Liver (tissue), 9 donors: ENCODE results near the gene RAP1GAP2. TPM values are rescaled to one million over a fixed set of nuclear protein-coding genes. Genes with fewer than 3 reads are reported as not detected.

Experiments used
- DNase-seq: peaks from one replicate; pipeline ENCODE4 v3.0.0-alpha.2; 2017; ENCODE audit warnings: low spot score
- H3K27ac ChIP-seq, 2 donors: one replicate each; pipeline ENCODE4 v1.7.0; 2013; ENCODE audit warnings: inconsistent platforms in 2 of 2, low read length in 2 of 2, control low read depth in 1 of 2, low read depth in 1 of 2, mild to moderate bottlenecking in 1 of 2
- H3K27me3 ChIP-seq, 4 donors: one replicate each; pipeline versions ENCODE4 v1.6.1 to v1.7.0; 2013; ENCODE audit warnings: low read length in 3 of 4, inconsistent platforms in 1 of 4, mild to moderate bottlenecking in 1 of 4, moderate library complexity in 1 of 4; ENCODE audit not compliant: control insufficient read depth in 4 of 4, insufficient read depth in 4 of 4
- H3K36me3 ChIP-seq, 4 donors: one replicate each; pipeline versions ENCODE4 v1.6.1 to v1.7.0; 2013; ENCODE audit warnings: low read length in 3 of 4, mild to moderate bottlenecking in 3 of 4, low read depth in 1 of 4, moderate library complexity in 1 of 4; ENCODE audit not compliant: control insufficient read depth in 4 of 4, insufficient read depth in 3 of 4
- H3K4me1 ChIP-seq, 4 donors: one replicate each; pipeline versions ENCODE4 v1.6.1 to v1.7.0; 2013; ENCODE audit warnings: low read length in 3 of 4, mild to moderate bottlenecking in 3 of 4, moderate library complexity in 1 of 4; ENCODE audit not compliant: control insufficient read depth in 4 of 4, insufficient read depth in 4 of 4
- H3K4me3 ChIP-seq, 3 donors: one replicate each; pipeline versions ENCODE4 v1.6.1 to v1.7.0; 2013; ENCODE audit warnings: low read length in 3 of 3, control low read depth in 1 of 3, low read depth in 1 of 3, mild to moderate bottlenecking in 1 of 3
- H3K9ac ChIP-seq, 2 donors: one replicate each; pipeline ENCODE4 v1.7.0; 2013; ENCODE audit warnings: low read length in 2 of 2, mild to moderate bottlenecking in 2 of 2, moderate library complexity in 2 of 2, control low read depth in 1 of 2, low read depth in 1 of 2
- H3K9me3 ChIP-seq, 4 donors: one replicate each; pipeline versions ENCODE4 v1.6.1 to v1.7.0; 2013; ENCODE audit warnings: low read length in 3 of 4; ENCODE audit not compliant: control insufficient read depth in 4 of 4
- EGR1 ChIP-seq, 2 donors: IDR thresholded peaks; 2 replicates each; pipeline ENCODE4 v1.6.1; 2016 to 2018; ENCODE audit warnings: antibody characterized with exemption in 2 of 2, low read depth in 2 of 2
- FOXA1 ChIP-seq: IDR thresholded peaks from 2 replicates; pipeline ENCODE4 v1.6.1; 2016; ENCODE audit warnings: antibody characterized with exemption
- FOXA2 ChIP-seq: IDR thresholded peaks from 2 replicates; pipeline ENCODE4 v1.6.1; 2016; ENCODE audit warnings: antibody characterized with exemption
- GABPA ChIP-seq, 2 donors: IDR thresholded peaks in 1 of 2; conservative IDR thresholded peaks in 1 of 2; 2 replicates each; pipeline ENCODE4 v1.6.1; 2016; ENCODE audit warnings: antibody characterized with exemption in 2 of 2, mild to moderate bottlenecking in 1 of 2, moderate library complexity in 1 of 2
- HNF4A ChIP-seq, 2 donors: conservative IDR thresholded peaks; 2 replicates each; pipeline ENCODE4 v1.6.1; 2016; ENCODE audit warnings: antibody characterized with exemption in 2 of 2, mild to moderate bottlenecking in 2 of 2
- HNF4G ChIP-seq: IDR thresholded peaks from 2 replicates; pipeline ENCODE4 v1.6.1; 2016; ENCODE audit warnings: antibody characterized with exemption
- RAD21 ChIP-seq, 2 donors: IDR thresholded peaks; 2 replicates each; pipeline ENCODE4 v1.6.1; 2016; ENCODE audit warnings: antibody characterized with exemption in 2 of 2, mild to moderate bottlenecking in 2 of 2
- RXRA ChIP-seq, 2 donors: IDR thresholded peaks; 2 replicates each; pipeline ENCODE4 v1.6.1; 2017 to 2018; ENCODE audit warnings: antibody characterized with exemption in 2 of 2, mild to moderate bottlenecking in 1 of 2
- SP1 ChIP-seq: IDR thresholded peaks from 2 replicates; pipeline ENCODE4 v1.6.1; 2018; ENCODE audit warnings: antibody characterized with exemption, mild to moderate bottlenecking
- TAF1 ChIP-seq: conservative IDR thresholded peaks from 2 replicates; pipeline ENCODE4 v1.6.1; 2016; ENCODE audit warnings: antibody characterized with exemption, mild to moderate bottlenecking
- YY1 ChIP-seq: IDR thresholded peaks from 2 replicates; pipeline ENCODE4 v1.6.1; 2016; ENCODE audit warnings: antibody characterized with exemption, mild to moderate bottlenecking
- WGBS: extraction: QIAGEN DNeasy Blood & Tissue Kit; methylation state at CpG from one replicate; pipeline ENCODE4 v1.1.7; 2013; 5-methylcytosine and 5-hydroxymethylcytosine counted together
- polyA plus RNA-seq, 2 donors: library from polyadenylated mRNA; stranded (reverse) in 1 of 2; unstranded in 1 of 2; fragments of 200-250 nt in 1 of 2; fragments of >200 nt in 1 of 2; fragmentation: Nextera tagmentation in 1 of 2; extraction: Ambion mirVana in 1 of 2; gene quantifications; one replicate each; pipeline versions ENCODE4 v1.2.1 to v1.2.3, GENCODE V29; 2013 to 2015
- total RNA-seq, 2 donors: library from RNA; depleted of rRNA; stranded (reverse); fragments of >200 nt; gene quantifications; one replicate each; pipeline ENCODE4 v1.2.3, GENCODE V29; 2014
- TF ChIP-seq, protein P1 (sequence below): IDR thresholded peaks from 2 replicates; pipeline ENCODE4 v1.6.1; 2016; ENCODE audit warnings: antibody characterized with exemption, mild to moderate bottlenecking
- TF ChIP-seq, protein P2 (sequence below): IDR thresholded peaks from 2 replicates; pipeline ENCODE4 v1.6.1; 2016; ENCODE audit warnings: antibody characterized with exemption
- donor health status: healthy.
- donor health status: healthy.
- donor health status: healthy.
- donor health status: healthy.
- donor health status: healthy.

Gene RAP1GAP2
- total and polyA plus RNA-seq, 4 donors: 0.56 to 1.7 (median 1.1) TPM

DNA sequence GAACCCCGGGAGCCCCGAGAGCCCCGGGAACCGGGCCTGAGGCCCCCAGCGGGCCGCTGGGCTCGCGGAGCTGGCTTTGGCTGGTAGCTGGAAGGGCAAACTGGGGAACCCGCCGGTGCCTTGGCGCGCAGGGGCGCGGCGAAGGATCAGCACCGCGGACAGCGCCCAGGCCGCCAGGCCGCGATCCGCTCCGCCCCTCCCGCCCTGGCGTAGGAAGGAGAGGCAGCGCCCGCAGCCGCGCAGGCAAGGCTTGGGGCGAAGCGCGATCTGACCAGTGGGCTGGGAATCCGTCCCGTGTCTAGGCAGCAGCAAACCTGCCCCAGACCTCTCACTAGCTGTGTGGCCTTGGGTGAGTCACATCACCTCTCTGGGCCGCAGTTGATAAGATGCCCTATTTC lies 46.5 kb upstream of the RAP1GAP2 start:
- TF ChIP-seq, protein P1, sequence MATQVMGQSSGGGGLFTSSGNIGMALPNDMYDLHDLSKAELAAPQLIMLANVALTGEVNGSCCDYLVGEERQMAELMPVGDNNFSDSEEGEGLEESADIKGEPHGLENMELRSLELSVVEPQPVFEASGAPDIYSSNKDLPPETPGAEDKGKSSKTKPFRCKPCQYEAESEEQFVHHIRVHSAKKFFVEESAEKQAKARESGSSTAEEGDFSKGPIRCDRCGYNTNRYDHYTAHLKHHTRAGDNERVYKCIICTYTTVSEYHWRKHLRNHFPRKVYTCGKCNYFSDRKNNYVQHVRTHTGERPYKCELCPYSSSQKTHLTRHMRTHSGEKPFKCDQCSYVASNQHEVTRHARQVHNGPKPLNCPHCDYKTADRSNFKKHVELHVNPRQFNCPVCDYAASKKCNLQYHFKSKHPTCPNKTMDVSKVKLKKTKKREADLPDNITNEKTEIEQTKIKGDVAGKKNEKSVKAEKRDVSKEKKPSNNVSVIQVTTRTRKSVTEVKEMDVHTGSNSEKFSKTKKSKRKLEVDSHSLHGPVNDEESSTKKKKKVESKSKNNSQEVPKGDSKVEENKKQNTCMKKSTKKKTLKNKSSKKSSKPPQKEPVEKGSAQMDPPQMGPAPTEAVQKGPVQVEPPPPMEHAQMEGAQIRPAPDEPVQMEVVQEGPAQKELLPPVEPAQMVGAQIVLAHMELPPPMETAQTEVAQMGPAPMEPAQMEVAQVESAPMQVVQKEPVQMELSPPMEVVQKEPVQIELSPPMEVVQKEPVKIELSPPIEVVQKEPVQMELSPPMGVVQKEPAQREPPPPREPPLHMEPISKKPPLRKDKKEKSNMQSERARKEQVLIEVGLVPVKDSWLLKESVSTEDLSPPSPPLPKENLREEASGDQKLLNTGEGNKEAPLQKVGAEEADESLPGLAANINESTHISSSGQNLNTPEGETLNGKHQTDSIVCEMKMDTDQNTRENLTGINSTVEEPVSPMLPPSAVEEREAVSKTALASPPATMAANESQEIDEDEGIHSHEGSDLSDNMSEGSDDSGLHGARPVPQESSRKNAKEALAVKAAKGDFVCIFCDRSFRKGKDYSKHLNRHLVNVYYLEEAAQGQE: peak; percentile 99
- TF ChIP-seq RAD21 (IDR thresholded peaks at IDR 0.05) (peak in 1 of 2 donors; percentile 19), TAF1 (no peak)
- H3K36me3 ChIP-seq: no peaks in the 10 kb centered on the region
- WGBS: 3% methylated on average over 35 of the region's 35 CpGs
- no peak overlapping the region for H3K9ac ChIP-seq
- no peaks in the 10 kb centered on the region for H3K9me3 ChIP-seq
- H3K4me3 ChIP-seq: peak overlapping the region in 1 of 3 donors; percentile 38
- H3K4me1 ChIP-seq: no peaks in the 10 kb centered on the region
- peak; percentile 72 for DNase-seq
- no peak overlapping the region for H3K27ac ChIP-seq
- H3K27me3 ChIP-seq: peaks cover 0 to 5% (median 0%) of the 10 kb centered on the region in 4 donors

DNA sequence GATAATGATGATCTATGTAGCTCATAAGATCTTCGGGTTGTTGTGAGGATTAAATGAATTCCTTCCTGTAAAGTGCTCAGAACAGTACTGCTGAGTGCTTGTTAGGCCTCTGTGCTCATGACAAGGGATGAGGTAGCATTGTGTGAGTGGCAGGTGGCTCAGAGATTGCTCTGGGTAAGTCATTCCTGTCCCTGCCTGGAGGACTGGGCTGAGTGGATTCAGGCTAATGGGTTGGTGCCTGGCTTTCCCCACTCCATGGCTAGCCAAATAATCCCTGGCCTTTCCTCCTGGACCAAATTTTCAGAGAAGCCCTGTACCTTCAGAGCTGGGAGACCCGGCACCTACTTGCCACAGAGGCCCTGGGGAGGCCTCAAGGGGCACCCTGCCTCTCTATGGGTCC lies 45.5 kb upstream of the RAP1GAP2 start:
- Histone ChIP-seq H3K36me3 (no peaks in the 10 kb centered on the region), H3K4me1 (peaks cover 0 to 4% (median 2%) of the 10 kb centered on the region in 4 donors), H3K27ac (no peak overlapping the region), H3K27me3 (peaks cover 0 to 5% (median 2%) of the 10 kb centered on the region in 4 donors), H3K4me3 (no peak overlapping the region), H3K9me3 (no peaks in the 10 kb centered on the region), H3K9ac (no peak overlapping the region)
- no peak for DNase-seq
- TF ChIP-seq, protein P2, sequence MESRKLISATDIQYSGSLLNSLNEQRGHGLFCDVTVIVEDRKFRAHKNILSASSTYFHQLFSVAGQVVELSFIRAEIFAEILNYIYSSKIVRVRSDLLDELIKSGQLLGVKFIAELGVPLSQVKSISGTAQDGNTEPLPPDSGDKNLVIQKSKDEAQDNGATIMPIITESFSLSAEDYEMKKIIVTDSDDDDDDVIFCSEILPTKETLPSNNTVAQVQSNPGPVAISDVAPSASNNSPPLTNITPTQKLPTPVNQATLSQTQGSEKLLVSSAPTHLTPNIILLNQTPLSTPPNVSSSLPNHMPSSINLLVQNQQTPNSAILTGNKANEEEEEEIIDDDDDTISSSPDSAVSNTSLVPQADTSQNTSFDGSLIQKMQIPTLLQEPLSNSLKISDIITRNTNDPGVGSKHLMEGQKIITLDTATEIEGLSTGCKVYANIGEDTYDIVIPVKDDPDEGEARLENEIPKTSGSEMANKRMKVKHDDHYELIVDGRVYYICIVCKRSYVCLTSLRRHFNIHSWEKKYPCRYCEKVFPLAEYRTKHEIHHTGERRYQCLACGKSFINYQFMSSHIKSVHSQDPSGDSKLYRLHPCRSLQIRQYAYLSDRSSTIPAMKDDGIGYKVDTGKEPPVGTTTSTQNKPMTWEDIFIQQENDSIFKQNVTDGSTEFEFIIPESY: no peak
- TF ChIP-seq EGR1 (IDR thresholded peaks at IDR 0.05; ENCODE audit: low read depth in 2 of 2): no peak
- TF ChIP-seq YY1: no peak
- TF ChIP-seq HNF4G: no peak
- no peak for TF ChIP-seq RXRA (IDR thresholded peaks at IDR 0.05)
- no peak for TF ChIP-seq TAF1
- TF ChIP-seq GABPA (IDR thresholded peaks at IDR 0.05 in 1 of 2, conservative IDR thresholded peaks at IDR 0.05 in 1 of 2): no peak
- TF ChIP-seq SP1: no peak
- TF ChIP-seq RAD21 (IDR thresholded peaks at IDR 0.05): no peak
- TF ChIP-seq FOXA2: no peak
- TF ChIP-seq, protein P1: no peak
- no peak for TF ChIP-seq FOXA1
- no peak for TF ChIP-seq HNF4A (conservative IDR thresholded peaks at IDR 0.05)
- WGBS: 82% methylated on average over 2 of the region's 2 CpGs
